Neuronal stem cell (in vitro differentiated cells): Measurements from ENCODE around the gene TMEM63C.

Source experiments
- DNase-seq: peaks from one replicate; pipeline ENCODE4 v3.0.0-alpha.2; 2013; ENCODE audit warnings: low spot score
- H2AFZ ChIP-seq: one replicate; pipeline ENCODE4 v1.6.1; 2013; ENCODE audit warnings: mild to moderate bottlenecking, low read length, inconsistent platforms
- H2AK5ac ChIP-seq: 2 replicates; pipeline ENCODE4 v1.6.1; 2013; ENCODE audit warnings: low read depth, mild to moderate bottlenecking, inconsistent platforms, low read length, moderate library complexity, mixed read lengths
- H2BK120ac ChIP-seq: 2 replicates; pipeline ENCODE4 v1.6.1; 2013; ENCODE audit warnings: low read depth, mild to moderate bottlenecking, inconsistent platforms, low read length, moderate library complexity, mixed read lengths
- H2BK12ac ChIP-seq: one replicate; pipeline ENCODE4 v1.6.1; 2013; ENCODE audit warnings: low read length, inconsistent platforms
- H2BK15ac ChIP-seq: 2 replicates; pipeline ENCODE4 v1.6.1; 2013; ENCODE audit warnings: mild to moderate bottlenecking, low read length, inconsistent platforms, mixed read lengths
- H2BK5ac ChIP-seq: one replicate; pipeline ENCODE4 v1.6.1; 2013; ENCODE audit warnings: inconsistent platforms, mild to moderate bottlenecking, low read length, moderate library complexity
- H3K14ac ChIP-seq: one replicate; pipeline ENCODE4 v1.6.1; 2013; ENCODE audit warnings: low read length, inconsistent platforms
- H3K18ac ChIP-seq: 2 replicates; pipeline ENCODE4 v1.6.1; 2013; ENCODE audit warnings: low read length, inconsistent platforms
- H3K23ac ChIP-seq: 2 replicates; pipeline ENCODE4 v1.6.1; 2013; ENCODE audit warnings: low read depth, mild to moderate bottlenecking, mixed read lengths, low read length, inconsistent platforms; ENCODE audit not compliant: poor library complexity
- H3K27ac ChIP-seq: replicated peaks from 3 replicates; pipeline ENCODE4 v1.5.1; 2013; ENCODE audit warnings: low read length, inconsistent platforms
- H3K27me3 ChIP-seq, 3 experiments: 2 replicates each; pipeline ENCODE4 v1.6.1; 2013; ENCODE audit warnings: low read length in 3 of 3, mild to moderate bottlenecking in 2 of 3, inconsistent platforms in 1 of 3, low read depth in 1 of 3, mixed read lengths in 1 of 3, moderate library complexity in 1 of 3; ENCODE audit not compliant: control insufficient read depth in 3 of 3, insufficient read depth in 3 of 3
- H3K36me3 ChIP-seq, 2 donors: replicated peaks in 1 of 2; 2 replicates each; pipeline ENCODE4 v1.6.1; 2013; ENCODE audit warnings: low read length in 2 of 2; ENCODE audit not compliant: control insufficient read depth in 2 of 2, insufficient read depth in 2 of 2
- H3K4ac ChIP-seq: 2 replicates; pipeline ENCODE4 v1.6.1; 2013; ENCODE audit warnings: inconsistent platforms, mild to moderate bottlenecking, low read length, moderate library complexity
- H3K4me1 ChIP-seq, 2 donors: 1 replicate in 1 of 2; 2 replicates in 1 of 2; pipeline ENCODE4 v1.6.1; 2013; ENCODE audit warnings: low read length in 2 of 2, low read depth in 1 of 2; ENCODE audit not compliant: control insufficient read depth in 2 of 2, insufficient read depth in 1 of 2
- H3K4me2 ChIP-seq: one replicate; pipeline ENCODE4 v1.6.1; 2013; ENCODE audit warnings: mild to moderate bottlenecking, low read length, inconsistent platforms; ENCODE audit not compliant: insufficient read depth, poor library complexity, severe bottlenecking
- H3K4me3 ChIP-seq, 2 donors: 2 replicates each; pipeline ENCODE4 v1.5.1; 2013; ENCODE audit warnings: low read length in 2 of 2, mild to moderate bottlenecking in 2 of 2, inconsistent platforms in 1 of 2, moderate library complexity in 1 of 2
- H3K79me1 ChIP-seq: one replicate; pipeline ENCODE4 v1.6.1; 2013; ENCODE audit warnings: low read depth, mild to moderate bottlenecking, inconsistent platforms, low read length, moderate library complexity
- H3K9ac ChIP-seq: one replicate; pipeline ENCODE4 v1.6.1; 2013; ENCODE audit warnings: mild to moderate bottlenecking, low read depth, low read length, inconsistent platforms; ENCODE audit not compliant: poor library complexity
- H3K9me3 ChIP-seq, 2 donors: replicated peaks in 1 of 2; 2 replicates each; pipeline versions ENCODE3 to v1.6.1; 2013; ENCODE audit warnings: low read length in 2 of 2, mild to moderate bottlenecking in 2 of 2, inconsistent platforms in 1 of 2, low read depth in 1 of 2, mixed read lengths in 1 of 2, moderate library complexity in 1 of 2; ENCODE audit not compliant: control insufficient read depth in 2 of 2, insufficient read depth in 1 of 2
- H4K8ac ChIP-seq: one replicate; pipeline ENCODE4 v1.6.1; 2013; ENCODE audit warnings: low read depth, mild to moderate bottlenecking, inconsistent platforms, low read length, moderate library complexity
- H4K91ac ChIP-seq: one replicate; pipeline ENCODE4 v1.6.1; 2013; ENCODE audit warnings: low read length, low read depth, mild to moderate bottlenecking, inconsistent platforms; ENCODE audit not compliant: poor library complexity
- WGBS, 2 donors: extraction: QIAGEN DNeasy Blood & Tissue Kit; methylation state at CpG; one replicate each; pipeline ENCODE4 v1.1.7; 2013; ENCODE audit warnings: missing lambda C conversion rate in 2 of 2, mixed read lengths in 1 of 2; ENCODE audit not compliant: insufficient read length in 2 of 2, insufficient replicate concordance in 1 of 2; ENCODE audit errors: extremely low coverage in 2 of 2; 5-methylcytosine and 5-hydroxymethylcytosine counted together

Gene TMEM63C

DNA sequence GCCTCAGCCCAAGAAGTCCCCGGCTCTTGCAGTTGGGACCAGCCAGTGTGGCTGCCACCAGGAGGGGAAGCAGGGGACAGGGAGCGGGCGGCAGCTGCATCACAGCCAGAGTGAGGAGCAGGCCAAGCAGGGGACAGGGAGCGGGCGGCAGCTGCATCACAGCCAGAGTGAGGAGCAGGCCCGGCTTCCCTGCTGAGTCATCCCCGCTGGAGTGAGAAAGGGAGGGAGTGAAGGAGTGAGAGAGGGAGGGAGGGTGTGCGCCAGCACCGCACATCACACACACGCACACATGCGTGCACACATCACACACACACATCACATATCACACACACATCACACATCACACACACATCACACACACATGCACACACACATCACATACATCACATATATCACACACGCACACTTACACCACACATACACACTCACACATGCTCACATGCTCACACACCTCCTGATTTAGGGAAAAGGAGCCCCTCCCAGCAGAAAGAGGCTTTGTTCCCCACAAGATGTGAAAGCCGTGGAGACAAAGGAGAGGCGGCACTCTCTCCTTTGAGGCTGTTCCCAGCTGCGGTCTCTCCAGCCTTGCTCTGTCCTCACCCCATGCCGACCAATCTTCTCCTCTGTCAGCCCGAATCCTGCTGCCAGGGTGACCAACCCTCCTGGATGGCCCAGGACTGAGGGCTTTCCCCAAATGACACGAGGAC lies 23.3 kb upstream of the TMEM63C start:
- H3K4me1 ChIP-seq = peaks cover 17 to 22% of the 10 kb centered on the region in 2 donors
- H3K79me1 ChIP-seq = no peaks in the 10 kb centered on the region
- peak; percentile 59 for DNase-seq
- peak overlapping the region; percentile 35 to 62 for H3K4me3 ChIP-seq
- no peak overlapping the region for H2BK5ac ChIP-seq
- peak overlapping the region; percentile 10 for H2AK5ac ChIP-seq
- peaks cover 0 to 12% (median 0%) of the 10 kb centered on the region in 3 experiments for H3K27me3 ChIP-seq
- H4K8ac ChIP-seq = peak overlapping the region; percentile 67
- H4K91ac ChIP-seq = no peak overlapping the region
- no CpG with 5 or more reads among the region's 18 CpGs for WGBS, 2 donors
- no peak overlapping the region for H2BK120ac ChIP-seq
- H3K18ac ChIP-seq = peak overlapping the region; percentile 84
- peak overlapping the region; percentile 11 for H3K14ac ChIP-seq
- H3K4ac ChIP-seq = no peak overlapping the region
- peak overlapping the region; percentile 48 for H2BK12ac ChIP-seq
- no peak overlapping the region for H3K23ac ChIP-seq
- peak overlapping the region; percentile 54 for H3K4me2 ChIP-seq
- peak overlapping the region; percentile 68 for H2AFZ ChIP-seq
- H3K9ac ChIP-seq = peak overlapping the region; percentile 39
- H3K36me3 ChIP-seq = no peaks in the 10 kb centered on the region
- H2BK15ac ChIP-seq = peak overlapping the region; percentile 3
- H3K9me3 ChIP-seq = no peaks in the 10 kb centered on the region
- peak overlapping the region; percentile 68 for H3K27ac ChIP-seq

GRCh38 chr14:77158882-77159255 lies 22.7 kb upstream of the TMEM63C start:
- H3K4me3 ChIP-seq = peak overlapping the region in 1 of 2 donors; percentile 1
- H3K36me3 ChIP-seq = no peaks in the 10 kb centered on the region
- H3K27me3 ChIP-seq = peaks cover 0 to 12% (median 0%) of the 10 kb centered on the region in 3 experiments

GRCh38 chr14:77161011-77161410 lies 20.6 kb upstream of the TMEM63C start:
- Histone ChIP-seq H3K18ac (peak overlapping the region; percentile 54), H2BK120ac (no peak overlapping the region), H3K14ac (no peak overlapping the region), H3K79me1 (no peaks in the 10 kb centered on the region), H4K8ac (no peak overlapping the region), H3K9ac (no peak overlapping the region), H4K91ac (no peak overlapping the region), H3K23ac (no peak overlapping the region), H3K27ac (no peak overlapping the region), H3K9me3 (no peaks in the 10 kb centered on the region), H2AK5ac (peak overlapping the region; percentile 23), H3K4me3 (no peak overlapping the region), H2AFZ (no peak overlapping the region), H2BK5ac (no peak overlapping the region), H3K27me3 (peaks cover 0 to 9% (median 0%) of the 10 kb centered on the region in 3 experiments), H2BK15ac (peak overlapping the region; percentile 23), H3K4me2 (no peak overlapping the region), H3K4me1 (peaks cover 15% of the 10 kb centered on the region in 2 donors), H3K4ac (no peak overlapping the region), H3K36me3 (no peaks in the 10 kb centered on the region), H2BK12ac (peak overlapping the region; percentile 92)
- WGBS, 2 donors = no CpG with 5 or more reads among the region's 4 CpGs
- DNase-seq = no peak

More at GRCh38 chr14:77158882-77159255, 22.7 kb upstream of the TMEM63C start:
- Histone ChIP-seq H3K4ac (no peak overlapping the region), H2BK120ac (no peak overlapping the region), H2AK5ac (no peak overlapping the region), H3K14ac (no peak overlapping the region), H2BK5ac (no peak overlapping the region), H3K79me1 (no peaks in the 10 kb centered on the region), H3K18ac (peak overlapping the region; percentile 35), H2BK12ac (no peak overlapping the region), H2BK15ac (peak overlapping the region; percentile 3), H3K4me1 (peaks cover 17 to 22% of the 10 kb centered on the region in 2 donors), H4K91ac (no peak overlapping the region), H2AFZ (peak overlapping the region; percentile 68), H3K4me2 (peak overlapping the region; percentile 29), H3K23ac (no peak overlapping the region), H3K9ac (no peak overlapping the region), H4K8ac (no peak overlapping the region), H3K9me3 (no peaks in the 10 kb centered on the region), H3K27ac (peak overlapping the region; percentile 57)
- no CpG with 5 or more reads among the region's 2 CpGs for WGBS, 2 donors
- no peak for DNase-seq

GRCh38 chr14:77170045-77170444 lies 11.6 kb upstream of the TMEM63C start:
- H3K79me1 ChIP-seq = no peaks in the 10 kb centered on the region
- H2AFZ ChIP-seq = no peak overlapping the region
- H3K4me3 ChIP-seq = no peak overlapping the region
- H3K27me3 ChIP-seq = no peaks in the 10 kb centered on the region
- no peak overlapping the region for H2BK12ac ChIP-seq
- H4K91ac ChIP-seq = no peak overlapping the region
- H3K36me3 ChIP-seq = no peaks in the 10 kb centered on the region
- H2BK120ac ChIP-seq = no peak overlapping the region
- peaks cover 0 to 8% of the 10 kb centered on the region in 2 donors for H3K9me3 ChIP-seq
- no peak overlapping the region for H3K14ac ChIP-seq
- H3K27ac ChIP-seq = no peak overlapping the region
- H3K4me2 ChIP-seq = no peak overlapping the region
- no peak for DNase-seq
- no peak overlapping the region for H3K23ac ChIP-seq
- no peak overlapping the region for H3K9ac ChIP-seq
- H4K8ac ChIP-seq = no peak overlapping the region
- H2BK5ac ChIP-seq = no peak overlapping the region
- no CpG with 5 or more reads among the region's 3 CpGs for whole genome bisulfite sequencing, 2 donors
- H2AK5ac ChIP-seq = no peak overlapping the region
- no peaks in the 10 kb centered on the region for H3K4me1 ChIP-seq
- H3K18ac ChIP-seq = no peak overlapping the region
- no peak overlapping the region for H2BK15ac ChIP-seq
- H3K4ac ChIP-seq = no peak overlapping the region
